Calu3 (cell line): Measurements from ENCODE around the gene HRH3. TPM values are rescaled to one million over a fixed set of nuclear protein-coding genes. Genes with fewer than 3 reads are reported as not detected.

Experiments
- BruUV-seq: library from RNA; stranded (reverse); fragments of 400-500 nt; replicated peaks from 2 replicates; lab custom pipeline; 2021; lab: Mats Ljungman, UMichigan
- CTCF ChIA-PET: fragments of 300-600 bp; sonication (Branson Sonifier 250); formaldehyde crosslinking; loops from one replicate; lab custom pipeline; 2022; ENCODE audit warnings: antibody characterized with exemption; lab: Charles Lee
- DNase-seq: peaks from one replicate; pipeline ENCODE4 v3.0.0; 2022
- H3K27ac Mint-ChIP-seq: one replicate; pipeline ENCODE4 v1.8.0; 2022; ENCODE audit warnings: mixed read lengths; ENCODE audit not compliant: unreplicated experiment
- H3K27me3 Mint-ChIP-seq: one replicate; pipeline ENCODE4 v1.8.0; 2022; ENCODE audit warnings: mixed read lengths; ENCODE audit not compliant: unreplicated experiment
- H3K36me3 Mint-ChIP-seq: one replicate; pipeline ENCODE4 v1.8.0; 2022; ENCODE audit warnings: mild to moderate bottlenecking, moderate library complexity, mixed read lengths; ENCODE audit not compliant: insufficient read depth, unreplicated experiment
- H3K4me1 Mint-ChIP-seq: one replicate; pipeline ENCODE4 v1.8.0; 2022; ENCODE audit warnings: mild to moderate bottlenecking, low read depth, mixed read lengths; ENCODE audit not compliant: unreplicated experiment
- H3K4me3 Mint-ChIP-seq: one replicate; pipeline ENCODE4 v1.8.0; 2022; ENCODE audit warnings: mild to moderate bottlenecking, low read depth, moderate library complexity, mixed read lengths; ENCODE audit not compliant: unreplicated experiment
- H3K9me3 Mint-ChIP-seq: one replicate; pipeline ENCODE4 v1.8.0; 2022; ENCODE audit warnings: low read depth, mixed read lengths; ENCODE audit not compliant: unreplicated experiment
- CTCF ChIP-seq: fragments of 200-600 bp; IDR thresholded peaks from one replicate; pipeline ENCODE4 v1.8.0; 2022; ENCODE audit warnings: antibody characterized with exemption; ENCODE audit not compliant: unreplicated experiment
- intact Hi-C: fragments of 100-400 bp; cut with micrococcal nuclease; formaldehyde crosslinking; loops from one replicate; pipeline ENCODE4 v1.10.0; 2022; ENCODE audit not compliant: unreplicated experiment
- total RNA-seq: library from RNA; stranded (reverse); gene quantifications from 2 replicates; pipeline ENCODE4 v1.2.3, GENCODE V29; 2022

Gene HRH3
- total RNA-seq, 1 experiment from 2014 or later = not detected

GRCh38 chr20:62230276-62230675 lies 10.2 kb upstream of the HRH3 start:
- Mint-ChIP-seq H3K36me3 (peaks cover 5% of the 10 kb centered on the region), H3K4me3 (no peak overlapping the region), H3K9me3 (no peaks in the 10 kb centered on the region), H3K27ac (no peak overlapping the region), H3K27me3 (peaks cover 24% of the 10 kb centered on the region), H3K4me1 (peaks cover 15% of the 10 kb centered on the region)
- DNase-seq = no peak
- CTCF ChIA-PET = no interaction called here
- intact Hi-C loops = no loop called here
- no TSS peak for BruUV-seq
- no peak for TF ChIP-seq CTCF

DNA sequence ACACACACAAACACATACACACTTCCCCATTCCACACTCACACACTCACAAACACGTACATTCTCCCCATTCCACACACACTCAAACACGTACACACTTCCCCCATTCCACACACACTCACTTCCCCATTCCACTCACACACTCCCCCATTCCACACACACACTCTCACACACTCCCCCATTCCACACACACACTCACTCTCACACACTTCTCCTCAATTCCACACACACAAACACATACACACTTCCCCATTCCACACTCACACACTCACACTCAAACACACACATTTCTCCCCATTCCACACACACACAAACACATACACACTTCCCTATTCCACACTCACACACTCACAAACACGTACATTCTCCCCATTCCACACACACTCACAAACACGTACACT lies 9.6 kb upstream of the HRH3 start:
- Mint-ChIP-seq H3K27me3 (peaks cover 30% of the 10 kb centered on the region), H3K4me3 (no peak overlapping the region), H3K27ac (no peak overlapping the region), H3K9me3 (no peaks in the 10 kb centered on the region), H3K36me3 (peaks cover 5% of the 10 kb centered on the region), H3K4me1 (peaks cover 15% of the 10 kb centered on the region)
- DNase-seq = no peak
- no peak for TF ChIP-seq CTCF
- intact Hi-C loops = no loop called here
- BruUV-seq = no TSS peak
- CTCF ChIA-PET = no interaction called here

DNA sequence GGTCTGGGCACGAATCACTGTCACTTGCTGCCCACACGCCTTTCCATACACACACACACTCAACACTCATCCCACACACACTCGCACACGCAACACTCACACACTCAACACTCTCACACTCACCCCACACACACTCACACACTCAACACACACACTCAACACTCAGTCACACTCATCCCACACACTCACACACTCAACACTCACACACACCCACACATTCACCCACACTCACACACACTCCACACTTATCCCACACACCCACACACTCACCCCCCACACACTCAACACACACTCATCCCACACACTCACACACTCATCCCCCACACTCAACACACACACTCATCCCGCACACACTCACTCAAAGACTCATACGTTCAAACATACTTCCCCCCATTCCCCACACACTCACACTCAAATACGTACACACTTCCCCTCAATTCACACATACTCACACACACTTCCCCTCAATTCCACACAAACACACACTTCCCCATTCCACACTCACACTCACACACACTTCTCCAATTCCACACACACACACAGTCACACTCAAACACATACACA lies 9.0 kb upstream of the HRH3 start:
- no peak overlapping the region for H3K27ac Mint-ChIP-seq
- H3K4me3 Mint-ChIP-seq = no peak overlapping the region
- peaks cover 15% of the 10 kb centered on the region for H3K4me1 Mint-ChIP-seq
- no TSS peak for BruUV-seq
- H3K36me3 Mint-ChIP-seq = peaks cover 5% of the 10 kb centered on the region
- H3K9me3 Mint-ChIP-seq = no peaks in the 10 kb centered on the region
- intact Hi-C loops = no loop called here
- no peak for DNase-seq
- CTCF ChIA-PET = no interaction called here
- TF ChIP-seq CTCF = no peak
- H3K27me3 Mint-ChIP-seq = peaks cover 36% of the 10 kb centered on the region

DNA sequence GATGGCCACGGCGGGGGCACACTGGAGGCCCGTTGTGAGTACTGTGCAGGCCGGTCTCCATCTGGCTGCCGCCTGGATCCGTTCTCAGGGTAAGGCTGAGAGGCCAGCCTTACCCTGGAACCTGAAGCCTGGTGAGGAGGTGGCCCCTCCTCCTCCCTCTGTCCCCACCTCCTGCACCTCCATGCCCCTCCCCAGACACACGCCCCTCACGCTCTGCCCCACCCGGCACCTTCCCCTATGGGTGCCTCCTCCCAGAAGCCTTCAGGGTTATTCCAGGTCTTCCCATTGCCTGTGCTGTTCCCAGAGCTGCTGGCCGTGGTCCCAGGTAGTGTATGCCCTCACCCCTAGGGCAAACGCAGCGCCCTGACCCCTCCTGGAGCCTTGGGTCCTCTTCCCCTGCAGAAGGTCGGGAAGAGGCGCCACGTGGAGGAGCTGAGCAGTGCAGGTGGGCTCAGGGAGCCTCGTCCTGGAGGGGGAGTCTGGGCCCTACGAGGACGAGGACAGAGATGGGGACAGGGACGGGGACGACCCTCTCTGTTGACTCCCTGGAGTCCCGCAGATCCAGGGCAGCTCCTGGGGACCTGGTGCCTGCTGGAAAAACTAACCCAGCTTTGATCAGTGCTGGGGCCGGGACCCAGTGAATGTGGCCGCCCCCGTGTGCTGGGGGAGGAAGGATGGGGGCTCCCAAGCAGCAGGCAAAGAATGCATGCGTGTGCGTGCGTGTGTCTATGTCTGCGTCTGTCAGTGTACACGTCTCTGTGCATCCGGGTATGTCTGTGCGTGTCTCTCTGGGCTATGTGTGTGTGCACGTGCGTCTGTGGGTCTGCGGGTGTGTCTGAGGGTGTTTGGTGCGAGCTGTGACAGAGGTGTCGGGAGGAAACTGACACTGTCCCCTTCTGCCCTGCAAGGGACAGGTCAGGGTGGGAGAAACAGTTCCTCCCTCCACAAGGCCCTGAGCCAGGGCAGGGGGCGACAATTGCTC lies 8.2 kb upstream of the HRH3 start:
- Mint-ChIP-seq H3K9me3 (no peaks in the 10 kb centered on the region), H3K27ac (no peak overlapping the region), H3K4me3 (no peak overlapping the region), H3K36me3 (peaks cover 5% of the 10 kb centered on the region), H3K4me1 (peaks cover 15% of the 10 kb centered on the region), H3K27me3 (peaks cover 44% of the 10 kb centered on the region)
- intact Hi-C loops = no loop called here
- peak; percentile 43 for DNase-seq
- CTCF ChIA-PET = no interaction called here
- BruUV-seq = no TSS peak
- peak; percentile 27 for TF ChIP-seq CTCF
